B cell (primary cell): Measurements from ENCODE around the gene STN1. TPM values are rescaled to one million over a fixed set of nuclear protein-coding genes. Genes with fewer than 3 reads are reported as not detected.

Experiments used
- ATAC-seq: fragments of 200-7000 bp; cut with Tn5 transposase; one replicate; pipeline ENCODE4 v1.10.0; 2021; ENCODE audit warnings: low read depth, mild to moderate bottlenecking, moderate number of reproducible peaks, moderate library complexity
- CTCF ChIA-PET: fragments of 350-600 bp; sonication (Branson Sonifier 250); formaldehyde crosslinking; loops from one replicate; lab custom pipeline; 2021; ENCODE audit warnings: antibody characterized with exemption, inconsistent platforms; lab: Charles Lee
- POLR2A ChIA-PET: fragments of 350-600 bp; sonication (Branson Sonifier 250); formaldehyde crosslinking; loops from one replicate; lab custom pipeline; 2021; ENCODE audit warnings: antibody characterized with exemption; lab: Charles Lee
- DNase-seq: peaks from one replicate; pipeline ENCODE4 v3.0.0; 2013
- H2AFZ ChIP-seq: 2 replicates; pipeline ENCODE4 v1.6.1; 2012; ENCODE audit warnings: mild to moderate bottlenecking, low read depth, low read length; ENCODE audit not compliant: insufficient read depth, poor library complexity, severe bottlenecking
- H3K27ac ChIP-seq, 2 donors: 1 replicate in 1 of 2; 2 replicates in 1 of 2; pipeline ENCODE4 v1.5.1; 2012 to 2013; ENCODE audit warnings: low read length in 2 of 2, mild to moderate bottlenecking in 2 of 2, moderate library complexity in 1 of 2
- H3K27me3 ChIP-seq, 4 experiments: fragments of 200-600 bp in 1 of 4; sonication (generic) in 1 of 4; replicated peaks in 1 of 4; 1 replicate in 2 of 4; 2 replicates in 2 of 4; pipeline versions ENCODE4 v1.6.1 to v1.7.0; 2013 to 2016; ENCODE audit warnings: low read length in 3 of 4, mild to moderate bottlenecking in 2 of 4, mixed read lengths in 1 of 4, moderate library complexity in 1 of 4; ENCODE audit not compliant: insufficient read depth in 4 of 4, control insufficient read depth in 3 of 4; ENCODE audit errors: control extremely low read depth in 1 of 4
- H3K36me3 ChIP-seq, 2 experiments: replicated peaks in 1 of 2; 1 replicate in 1 of 2; 2 replicates in 1 of 2; pipeline versions ENCODE4 v1.6.1 to v1.7.1; 2013; ENCODE audit warnings: low read length in 1 of 2; ENCODE audit not compliant: insufficient read depth in 2 of 2, control insufficient read depth in 1 of 2; ENCODE audit errors: control extremely low read depth in 1 of 2, extremely low read depth in 1 of 2
- H3K4me1 ChIP-seq, 2 donors: fragments of 200-600 bp in 1 of 2; sonication (generic) in 1 of 2; 1 replicate in 1 of 2; 2 replicates in 1 of 2; pipeline versions ENCODE4 v1.5.1 to v1.6.1; 2013 to 2017; ENCODE audit warnings: low read length in 2 of 2; ENCODE audit not compliant: control insufficient read depth in 2 of 2, insufficient read depth in 2 of 2
- H3K4me2 ChIP-seq: replicated peaks from 2 replicates; pipeline ENCODE3; 2012; ENCODE audit warnings: mild to moderate bottlenecking, low read depth, low read length; ENCODE audit not compliant: poor library complexity, severe bottlenecking
- H3K4me3 ChIP-seq, 5 experiments: fragments of 200-600 bp in 1 of 5; sonication (generic) in 1 of 5; 1 replicate in 3 of 5; 2 replicates in 2 of 5; pipeline versions ENCODE4 v1.5.1 to v1.7.0; 2011 to 2016; ENCODE audit warnings: low read length in 4 of 5, mild to moderate bottlenecking in 4 of 5, low read depth in 2 of 5, control low read depth in 1 of 5, moderate library complexity in 1 of 5; ENCODE audit not compliant: insufficient read depth in 1 of 5; ENCODE audit errors: control extremely low read depth in 1 of 5, extremely low read depth in 1 of 5
- H3K79me2 ChIP-seq: fragments of 200-600 bp; sonication (generic); one replicate; pipeline ENCODE4 v1.6.0; 2016; ENCODE audit warnings: low read length; ENCODE audit not compliant: control insufficient read depth, insufficient read depth
- H3K9ac ChIP-seq: fragments of 200-600 bp; sonication (generic); 2 replicates; pipeline ENCODE4 v1.6.1; 2017; ENCODE audit warnings: mild to moderate bottlenecking, low read length, moderate library complexity
- H3K9me3 ChIP-seq, 3 donors: one replicate each; pipeline versions ENCODE4 v1.6.1 to v1.7.1; 2013; ENCODE audit warnings: low read length in 2 of 3; ENCODE audit not compliant: control insufficient read depth in 2 of 3, insufficient read depth in 1 of 3; ENCODE audit errors: control extremely low read depth in 1 of 3
- H4K20me1 ChIP-seq: 2 replicates; pipeline ENCODE4 v1.6.0; 2012; ENCODE audit warnings: mild to moderate bottlenecking, low read length; ENCODE audit not compliant: insufficient read depth, control insufficient read depth, poor library complexity, severe bottlenecking
- H3K27ac Mint-ChIP-seq: one replicate; pipeline ENCODE4 v1.8.0; 2021; ENCODE audit warnings: mixed read lengths
- H3K27me3 Mint-ChIP-seq: one replicate; pipeline ENCODE4 v1.8.0; 2021; ENCODE audit warnings: mixed read lengths
- H3K4me1 Mint-ChIP-seq: one replicate; pipeline ENCODE4 v1.8.0; 2021; ENCODE audit warnings: mixed read lengths
- H3K4me3 Mint-ChIP-seq: one replicate; pipeline ENCODE4 v1.8.0; 2021; ENCODE audit warnings: mixed read lengths
- H3K9me3 Mint-ChIP-seq: one replicate; pipeline ENCODE4 v1.8.0; 2022; ENCODE audit warnings: mixed read lengths; ENCODE audit not compliant: insufficient read depth
- EZH2 ChIP-seq: IDR thresholded peaks from 2 replicates; pipeline ENCODE4 v1.6.1; 2012; ENCODE audit warnings: borderline replicate concordance, low read depth, mild to moderate bottlenecking, moderate library complexity, low read length; ENCODE audit not compliant: insufficient read depth, poor library complexity, severe bottlenecking
- WGBS: methylation state at CpG from one replicate; pipeline ENCODE4 v1.1.5; 2013; ENCODE audit warnings: missing lambda C conversion rate; ENCODE audit not compliant: insufficient coverage; 5-methylcytosine and 5-hydroxymethylcytosine counted together
- intact Hi-C: fragments of 100-400 bp; cut with micrococcal nuclease; formaldehyde crosslinking; loops from one replicate; pipeline ENCODE4 v1.10.0; 2022
- polyA plus RNA-seq: library from polyadenylated mRNA; depleted of rRNA; stranded (reverse); fragments of >200 nt; gene quantifications from 2 replicates; pipeline ENCODE4 v1.2.3, GENCODE V29; 2012
- total RNA-seq, 2 donors: library from RNA; stranded (reverse); fragments of 120-200 nt in 1 of 2; gene quantifications; 1 replicate in 1 of 2; 2 replicates in 1 of 2; pipeline versions ENCODE4 v1.2.3 to v1.2.4, GENCODE V29; 2013 to 2022
- TF ChIP-seq, protein P1 (sequence below): fragments of 200-600 bp; IDR thresholded peaks from one replicate; pipeline ENCODE4 v1.8.0; 2022; ENCODE audit warnings: antibody characterized with exemption, mild to moderate bottlenecking

The STN1 gene
- total and polyA plus RNA-seq, 2 donors (not counting 1 experiment from before 2014, with no cell fraction given): 16.3 to 24.5 TPM

DNA sequence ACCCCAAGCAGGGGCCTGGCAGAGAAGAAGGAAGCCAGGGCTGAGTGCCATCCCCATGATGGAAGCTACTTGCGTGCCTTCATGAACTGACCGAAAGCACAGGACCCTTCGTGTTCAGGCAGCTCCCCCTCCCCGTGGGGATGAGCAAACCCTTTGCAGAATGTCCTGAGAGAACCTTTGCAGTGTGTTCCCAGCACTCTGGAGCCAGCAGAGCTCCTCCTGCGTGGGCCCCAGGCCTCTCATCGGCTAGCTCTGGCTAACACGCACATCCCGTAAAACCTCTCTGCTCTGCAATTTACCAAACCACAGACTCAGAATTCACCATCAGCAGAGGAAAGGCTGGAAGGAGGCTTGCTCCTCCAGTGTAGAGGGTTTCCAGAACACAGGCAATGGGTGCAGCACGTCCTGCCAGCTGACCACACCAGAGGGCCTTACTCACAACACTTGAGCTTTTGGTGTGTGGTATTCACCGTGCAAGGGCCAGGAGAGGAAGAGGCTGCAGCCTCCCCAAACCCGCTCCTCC is 65.7 kb downstream of the STN1 start:
- no peak overlapping the region for H2AFZ ChIP-seq
- 92% methylated on average over 5 of the region's 11 CpGs for WGBS
- no peaks in the 10 kb centered on the region for H4K20me1 ChIP-seq
- H3K27ac ChIP-seq: no peak overlapping the region
- TF ChIP-seq, protein P1, sequence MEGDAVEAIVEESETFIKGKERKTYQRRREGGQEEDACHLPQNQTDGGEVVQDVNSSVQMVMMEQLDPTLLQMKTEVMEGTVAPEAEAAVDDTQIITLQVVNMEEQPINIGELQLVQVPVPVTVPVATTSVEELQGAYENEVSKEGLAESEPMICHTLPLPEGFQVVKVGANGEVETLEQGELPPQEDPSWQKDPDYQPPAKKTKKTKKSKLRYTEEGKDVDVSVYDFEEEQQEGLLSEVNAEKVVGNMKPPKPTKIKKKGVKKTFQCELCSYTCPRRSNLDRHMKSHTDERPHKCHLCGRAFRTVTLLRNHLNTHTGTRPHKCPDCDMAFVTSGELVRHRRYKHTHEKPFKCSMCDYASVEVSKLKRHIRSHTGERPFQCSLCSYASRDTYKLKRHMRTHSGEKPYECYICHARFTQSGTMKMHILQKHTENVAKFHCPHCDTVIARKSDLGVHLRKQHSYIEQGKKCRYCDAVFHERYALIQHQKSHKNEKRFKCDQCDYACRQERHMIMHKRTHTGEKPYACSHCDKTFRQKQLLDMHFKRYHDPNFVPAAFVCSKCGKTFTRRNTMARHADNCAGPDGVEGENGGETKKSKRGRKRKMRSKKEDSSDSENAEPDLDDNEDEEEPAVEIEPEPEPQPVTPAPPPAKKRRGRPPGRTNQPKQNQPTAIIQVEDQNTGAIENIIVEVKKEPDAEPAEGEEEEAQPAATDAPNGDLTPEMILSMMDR: no peak
- TF ChIP-seq EZH2: no peak
- no peaks in the 10 kb centered on the region for H3K9me3 Mint-ChIP-seq
- H3K27me3 Mint-ChIP-seq: peaks cover 64% of the 10 kb centered on the region
- H3K4me3 Mint-ChIP-seq: no peak overlapping the region
- no peak overlapping the region for H3K27ac Mint-ChIP-seq
- H3K4me1 ChIP-seq: peaks cover 17 to 18% of the 10 kb centered on the region in 2 donors
- no peaks in the 10 kb centered on the region for H3K9me3 ChIP-seq
- no peak overlapping the region for H3K4me3 ChIP-seq
- no peak overlapping the region for H3K4me2 ChIP-seq
- ChIA-PET POLR2A (no interaction called here), CTCF (interaction anchor here (4.9 kb wide), 1 partner anchor 138 kb away, joined by 23 read pairs; no protein-coding TSS in a partner anchor)
- H3K79me2 ChIP-seq: no peaks in the 10 kb centered on the region
- peaks cover 15% of the 10 kb centered on the region for H3K4me1 Mint-ChIP-seq
- ATAC-seq: no peak
- H3K36me3 ChIP-seq: no peaks in the 10 kb centered on the region
- DNase-seq: no peak
- H3K27me3 ChIP-seq: peaks cover 0 to 59% (median 17%) of the 10 kb centered on the region in 4 experiments
- H3K9ac ChIP-seq: no peak overlapping the region
- intact Hi-C loops: no loop called here

DNA sequence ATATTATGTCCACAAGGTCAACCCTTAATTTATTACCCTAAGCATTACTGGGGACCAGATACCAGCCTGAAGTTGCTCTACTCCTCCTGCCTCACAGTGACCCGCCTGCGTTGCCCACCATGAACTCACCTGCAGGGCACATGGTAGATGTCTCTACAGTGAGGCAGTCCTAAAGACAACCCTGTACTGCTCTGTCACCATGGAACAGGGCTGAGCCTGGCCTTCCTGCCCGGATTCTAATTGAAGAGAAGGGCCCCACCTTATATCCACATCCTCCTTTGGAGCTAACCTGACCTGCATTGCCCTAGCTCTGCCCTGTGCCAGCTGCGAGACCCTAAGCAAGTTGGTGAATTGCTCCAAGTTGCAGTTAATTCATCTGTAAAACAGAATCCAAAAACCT is 66.7 kb downstream of the STN1 start:
- Histone ChIP-seq H3K4me3 (no peak overlapping the region), H3K27ac (no peak overlapping the region), H4K20me1 (no peaks in the 10 kb centered on the region), H3K36me3 (no peaks in the 10 kb centered on the region), H3K9me3 (no peaks in the 10 kb centered on the region), H3K4me2 (no peak overlapping the region), H3K27me3 (peaks cover 0 to 49% (median 13%) of the 10 kb centered on the region in 4 experiments), H3K79me2 (no peaks in the 10 kb centered on the region), H3K9ac (no peak overlapping the region), H3K4me1 (peaks cover 23% of the 10 kb centered on the region in 2 donors), H2AFZ (no peak overlapping the region)
- Mint-ChIP-seq H3K27me3 (peaks cover 54% of the 10 kb centered on the region), H3K9me3 (no peaks in the 10 kb centered on the region), H3K27ac (no peak overlapping the region), H3K4me3 (no peak overlapping the region), H3K4me1 (peaks cover 17% of the 10 kb centered on the region)
- ChIA-PET POLR2A (no interaction called here), CTCF (interaction anchor here (4.9 kb wide), 1 partner anchor 137 kb away, joined by 23 read pairs; no protein-coding TSS in a partner anchor)
- TF ChIP-seq EZH2: no peak
- TF ChIP-seq, protein P1: no peak
- intact Hi-C loops: no loop called here
- no peak for DNase-seq
- no peak for ATAC-seq
- 87% methylated on average over 4 of the region's 4 CpGs for WGBS
